Progenitor cell of endocrine pancreas (in vitro differentiated cells): ENCODE measurements around the gene MDM1. TPM values are rescaled to one million over a fixed set of nuclear protein-coding genes. Genes with fewer than 3 reads are reported as not detected.

Experiments
- DNase-seq: peaks from one replicate; pipeline ENCODE4 v3.0.0; 2021; ENCODE audit warnings: low spot score; ENCODE audit not compliant: unreplicated experiment
- H3K27ac Mint-ChIP-seq: 2 replicates; pipeline ENCODE4 v1.8.0; 2021; ENCODE audit warnings: mild to moderate bottlenecking, moderate library complexity, mixed read lengths
- H3K27me3 Mint-ChIP-seq: 2 replicates; pipeline ENCODE4 v1.8.0; 2021; ENCODE audit warnings: mixed read lengths
- H3K36me3 Mint-ChIP-seq: 2 replicates; pipeline ENCODE4 v1.8.0; 2022; ENCODE audit warnings: mixed read lengths; ENCODE audit not compliant: insufficient read depth
- H3K4me1 Mint-ChIP-seq: 2 replicates; pipeline ENCODE4 v1.8.0; 2021; ENCODE audit warnings: low read depth, mixed read lengths
- H3K4me3 Mint-ChIP-seq: 2 replicates; pipeline ENCODE4 v1.8.0; 2021; ENCODE audit warnings: low read depth, mild to moderate bottlenecking, moderate library complexity, mixed read lengths
- H3K9me3 Mint-ChIP-seq: 2 replicates; pipeline ENCODE4 v1.8.0; 2021; ENCODE audit warnings: low read depth, mixed read lengths
- CTCF ChIP-seq: fragments of 200-600 bp; sonication (generic); IDR thresholded peaks from one replicate; pipeline ENCODE4 v1.5.0; 2021; ENCODE audit warnings: antibody characterized with exemption, mild to moderate bottlenecking; ENCODE audit not compliant: unreplicated experiment
- total RNA-seq: library from RNA; stranded (reverse); gene quantifications from 2 replicates; pipeline ENCODE4 v1.2.1, GENCODE V29; 2021

MDM1 gene
- total RNA-seq, 1 donor from 2014 or later, result 24.6 TPM

- H3K4me3 Mint-ChIP-seq, result no peak overlapping the region
- H3K4me1 Mint-ChIP-seq, result no peaks in the 10 kb centered on the region
- peaks cover 29% of the 10 kb centered on the region for H3K36me3 Mint-ChIP-seq
- DNase-seq, result no peak
- H3K27ac Mint-ChIP-seq, result no peak overlapping the region
- H3K9me3 Mint-ChIP-seq, result peaks cover under 1% of the 10 kb centered on the region
- TF ChIP-seq CTCF, result no peak
- no peaks in the 10 kb centered on the region for H3K27me3 Mint-ChIP-seq
These were observed 26.9 kb downstream of the MDM1 start for GRCh38 chr12:68305278-68305677.

GRCh38 chr12:68304626-68305025, 27.5 kb downstream of the MDM1 start:
- peaks cover 4% of the 10 kb centered on the region for H3K9me3 Mint-ChIP-seq

GRCh38 chr12:68303850-68304249, 28.3 kb downstream of the MDM1 start:
- H3K27ac Mint-ChIP-seq, result no peak overlapping the region

More at GRCh38 chr12:68304626-68305025, 27.5 kb downstream of the MDM1 start:
- DNase-seq, result no peak
- no peak overlapping the region for H3K27ac Mint-ChIP-seq
- H3K27me3 Mint-ChIP-seq, result no peaks in the 10 kb centered on the region
- no peak overlapping the region for H3K4me3 Mint-ChIP-seq
- peaks cover 34% of the 10 kb centered on the region for H3K36me3 Mint-ChIP-seq
- TF ChIP-seq CTCF, result no peak
- H3K4me1 Mint-ChIP-seq, result no peaks in the 10 kb centered on the region

GRCh38 chr12:68297929-68298328, 34.2 kb downstream of the MDM1 start:
- TF ChIP-seq CTCF, result no peak
- H3K36me3 Mint-ChIP-seq, result peaks cover 34% of the 10 kb centered on the region
- H3K27ac Mint-ChIP-seq, result no peak overlapping the region
- peaks cover 11% of the 10 kb centered on the region for H3K9me3 Mint-ChIP-seq
- DNase-seq, result no peak
- peaks cover 1% of the 10 kb centered on the region for H3K4me1 Mint-ChIP-seq
- H3K4me3 Mint-ChIP-seq, result no peak overlapping the region
- no peaks in the 10 kb centered on the region for H3K27me3 Mint-ChIP-seq

More at GRCh38 chr12:68303850-68304249, 28.3 kb downstream of the MDM1 start:
- TF ChIP-seq CTCF, result no peak
- Mint-ChIP-seq H3K4me1 (no peaks in the 10 kb centered on the region), H3K4me3 (no peak overlapping the region), H3K27me3 (no peaks in the 10 kb centered on the region), H3K9me3 (peaks cover 11% of the 10 kb centered on the region), H3K36me3 (peaks cover 36% of the 10 kb centered on the region)
- DNase-seq, result no peak

GRCh38 chr12:68294251-68294650, 37.9 kb downstream of the MDM1 start:
- TF ChIP-seq CTCF, result no peak
- H3K9me3 Mint-ChIP-seq, result peaks cover 3% of the 10 kb centered on the region
- H3K36me3 Mint-ChIP-seq, result peaks cover 12% of the 10 kb centered on the region
- no peak for DNase-seq
- H3K27ac Mint-ChIP-seq, result no peak overlapping the region
- no peaks in the 10 kb centered on the region for H3K27me3 Mint-ChIP-seq
- peaks cover 1% of the 10 kb centered on the region for H3K4me1 Mint-ChIP-seq
- H3K4me3 Mint-ChIP-seq, result no peak overlapping the region
